ENCODE data around the gene TLN1. TPM values are rescaled to one million over a fixed set of nuclear protein-coding genes. Genes with fewer than 3 reads are reported as not detected.

TLN1 gene
- polyA plus RNA-seq, 3 donors, result 46.6 to 251 (median 93.0) TPM

DNA sequence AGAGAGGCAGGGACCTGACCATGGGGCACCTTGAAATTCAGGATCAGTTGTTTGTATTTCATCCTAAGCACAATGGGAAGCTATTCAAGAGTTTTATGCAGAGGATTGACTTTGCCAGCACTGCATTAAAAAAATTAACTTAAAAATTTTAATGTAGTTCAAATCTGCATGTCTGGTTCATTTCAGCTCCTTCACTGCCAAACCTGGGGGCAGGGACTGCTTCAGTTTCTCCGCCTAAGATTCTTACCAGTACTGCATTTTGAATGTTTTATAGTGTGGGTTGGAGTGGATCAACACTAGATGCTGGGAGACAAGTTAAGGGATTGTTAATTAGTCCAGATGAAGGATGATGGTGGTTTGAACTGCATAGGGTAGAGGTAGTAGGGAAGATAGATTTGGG is 37.8 kb upstream of the TLN1 start:
- no peak overlapping the region for H3K4me3 ChIP-seq (replicated peaks in 1 of 3; ENCODE audit: low read depth in 2 of 3, low read length in 3 of 3)
- H3K36me3 Mint-ChIP-seq, result no peaks in the 10 kb centered on the region
- H3K79me2 ChIP-seq (ENCODE audit: insufficient read depth, low read length), result no peaks in the 10 kb centered on the region
- no peak overlapping the region for H3K27ac ChIP-seq (ENCODE audit: low read depth in 1 of 2, low read length in 2 of 2)
- WGBS (ENCODE audit: insufficient coverage), result no CpG with 5 or more reads among the region's 1 CpG
- H4K20me1 ChIP-seq (ENCODE audit: insufficient read depth, low read length), result no peaks in the 10 kb centered on the region
- H2AFZ ChIP-seq (ENCODE audit: insufficient read depth, low read depth, low read length, poor library complexity, severe bottlenecking), result no peak overlapping the region
- H3K36me3 ChIP-seq (replicated peaks in 1 of 2; ENCODE audit: control insufficient read depth in 1 of 2, insufficient read depth in 2 of 2, low read length in 2 of 2), result no peaks in the 10 kb centered on the region
- no peak overlapping the region for H3K4me3 Mint-ChIP-seq
- no peaks in the 10 kb centered on the region for H3K9me3 Mint-ChIP-seq
- no peak for DNase-seq
- no peak overlapping the region for H3K9ac ChIP-seq (ENCODE audit: insufficient read depth, low read length, poor library complexity, severe bottlenecking)
- H3K27me3 Mint-ChIP-seq (ENCODE audit: low read depth in 3 of 3), result peaks cover 0 to 2% (median 0%) of the 10 kb centered on the region in 3 donors
- H3K4me1 ChIP-seq (ENCODE audit: control insufficient read depth in 1 of 2, insufficient read depth in 2 of 2, low read length in 2 of 2), result no peaks in the 10 kb centered on the region
- H3K4me2 ChIP-seq (replicated peaks; ENCODE audit: extremely low read depth, low read length, poor library complexity, severe bottlenecking), result no peak overlapping the region
- H3K27me3 ChIP-seq (ENCODE audit: control insufficient read depth in 2 of 2, insufficient read depth in 2 of 2, low read length in 2 of 2), result no peaks in the 10 kb centered on the region
- H3K4me1 Mint-ChIP-seq, result no peaks in the 10 kb centered on the region
- TF ChIP-seq, protein P1, sequence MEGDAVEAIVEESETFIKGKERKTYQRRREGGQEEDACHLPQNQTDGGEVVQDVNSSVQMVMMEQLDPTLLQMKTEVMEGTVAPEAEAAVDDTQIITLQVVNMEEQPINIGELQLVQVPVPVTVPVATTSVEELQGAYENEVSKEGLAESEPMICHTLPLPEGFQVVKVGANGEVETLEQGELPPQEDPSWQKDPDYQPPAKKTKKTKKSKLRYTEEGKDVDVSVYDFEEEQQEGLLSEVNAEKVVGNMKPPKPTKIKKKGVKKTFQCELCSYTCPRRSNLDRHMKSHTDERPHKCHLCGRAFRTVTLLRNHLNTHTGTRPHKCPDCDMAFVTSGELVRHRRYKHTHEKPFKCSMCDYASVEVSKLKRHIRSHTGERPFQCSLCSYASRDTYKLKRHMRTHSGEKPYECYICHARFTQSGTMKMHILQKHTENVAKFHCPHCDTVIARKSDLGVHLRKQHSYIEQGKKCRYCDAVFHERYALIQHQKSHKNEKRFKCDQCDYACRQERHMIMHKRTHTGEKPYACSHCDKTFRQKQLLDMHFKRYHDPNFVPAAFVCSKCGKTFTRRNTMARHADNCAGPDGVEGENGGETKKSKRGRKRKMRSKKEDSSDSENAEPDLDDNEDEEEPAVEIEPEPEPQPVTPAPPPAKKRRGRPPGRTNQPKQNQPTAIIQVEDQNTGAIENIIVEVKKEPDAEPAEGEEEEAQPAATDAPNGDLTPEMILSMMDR (IDR thresholded peaks at IDR 0.05), result no peak
- intact Hi-C loops (cut with micrococcal nuclease), result no loop called here
- H3K27ac Mint-ChIP-seq, result no peak overlapping the region
- H3K9me3 ChIP-seq (replicated peaks in 1 of 2; ENCODE audit: control insufficient read depth in 1 of 2, insufficient read depth in 1 of 2, low read length in 2 of 2), result no peaks in the 10 kb centered on the region

- peaks cover 0 to 3% (median 3%) of the 10 kb centered on the region in 7 donors for H3K9me3 Mint-ChIP-seq
- Histone ChIP-seq H2AFZ (ENCODE audit: insufficient read depth, low read depth, low read length, poor library complexity, severe bottlenecking) (no peak overlapping the region), H3K4me2 (replicated peaks; ENCODE audit: extremely low read depth, low read length, poor library complexity, severe bottlenecking) (no peak overlapping the region), H4K20me1 (ENCODE audit: insufficient read depth, low read length) (no peaks in the 10 kb centered on the region), H3K36me3 (replicated peaks in 1 of 2; ENCODE audit: control insufficient read depth in 1 of 2, insufficient read depth in 2 of 2, low read length in 2 of 2) (no peaks in the 10 kb centered on the region), H3K9me3 (replicated peaks in 1 of 2; ENCODE audit: control insufficient read depth in 1 of 2, insufficient read depth in 1 of 2, low read length in 2 of 2) (no peaks in the 10 kb centered on the region), H3K9ac (ENCODE audit: insufficient read depth, low read length, poor library complexity, severe bottlenecking) (no peak overlapping the region), H3K4me1 (ENCODE audit: control insufficient read depth in 1 of 2, insufficient read depth in 2 of 2, low read length in 2 of 2) (no peaks in the 10 kb centered on the region), H3K79me2 (ENCODE audit: insufficient read depth, low read length) (no peaks in the 10 kb centered on the region), H3K27ac (ENCODE audit: low read depth in 1 of 2, low read length in 2 of 2) (no peak overlapping the region), H3K27me3 (ENCODE audit: control insufficient read depth in 2 of 2, insufficient read depth in 2 of 2, low read length in 2 of 2) (no peaks in the 10 kb centered on the region), H3K4me3 (replicated peaks in 1 of 3; ENCODE audit: low read depth in 2 of 3, low read length in 3 of 3) (no peak overlapping the region)
- WGBS (ENCODE audit: insufficient coverage), result no CpG with 5 or more reads among the region's 1 CpG
- DNase-seq, result no peak
- TF ChIP-seq, protein P1 (IDR thresholded peaks at IDR 0.05), result no peak
- intact Hi-C loops (cut with micrococcal nuclease), result no loop called here
- no peak overlapping the region for H3K27ac Mint-ChIP-seq
- no peaks in the 10 kb centered on the region for H3K36me3 Mint-ChIP-seq
- H3K27me3 Mint-ChIP-seq (ENCODE audit: low read depth in 3 of 3), result peaks cover 0 to 2% (median 0%) of the 10 kb centered on the region in 3 donors
- H3K4me3 Mint-ChIP-seq, result no peak overlapping the region
- no peaks in the 10 kb centered on the region for H3K4me1 Mint-ChIP-seq
Observed at GRCh38 chr9:35767458-35767857, 35.5 kb upstream of the TLN1 start.

Measured in CD14-positive monocyte (primary cell).